CD4-positive, alpha-beta T cell (primary cell): ENCODE data around the gene ZNF385C. TPM values are rescaled to one million over a fixed set of nuclear protein-coding genes. Genes with fewer than 3 reads are reported as not detected.

Source experiments
- ATAC-seq: fragments of 200-7000 bp; cut with Tn5 transposase; one replicate; pipeline ENCODE4 v1.10.0; 2022; ENCODE audit warnings: mild to moderate bottlenecking; ENCODE audit not compliant: poor library complexity
- CTCF ChIA-PET: fragments of 350-600 bp; sonication (Branson Sonifier 250); formaldehyde crosslinking; loops from one replicate; lab custom pipeline; 2021; ENCODE audit warnings: antibody characterized with exemption, inconsistent platforms; lab: Charles Lee
- POLR2A ChIA-PET: fragments of 350-600 bp; sonication (Branson Sonifier 250); formaldehyde crosslinking; loops from one replicate; lab custom pipeline; 2021; ENCODE audit warnings: antibody characterized with exemption, inconsistent platforms; lab: Charles Lee
- DNase-seq, 14 experiments: peaks; one replicate each; pipeline ENCODE4 v3.0.0-alpha.2; 2013 to 2020; ENCODE audit warnings: mixed read lengths in 2 of 14
- H3K27ac ChIP-seq, 2 donors: one replicate each; pipeline versions ENCODE4 v1.5.1 to v1.7.0; 2013; ENCODE audit warnings: low read length in 2 of 2, low read depth in 1 of 2, mild to moderate bottlenecking in 1 of 2
- H3K27me3 ChIP-seq, 2 experiments: 1 replicate in 1 of 2; 2 replicates in 1 of 2; pipeline versions ENCODE4 v1.6.1 to v1.7.0; 2013; ENCODE audit warnings: low read length in 2 of 2, control low read depth in 1 of 2, mild to moderate bottlenecking in 1 of 2, moderate library complexity in 1 of 2; ENCODE audit not compliant: insufficient read depth in 2 of 2, control insufficient read depth in 1 of 2
- H3K36me3 ChIP-seq: one replicate; pipeline ENCODE4 v1.6.1; 2013; ENCODE audit warnings: low read length, control low read depth; ENCODE audit not compliant: insufficient read depth
- H3K4me1 ChIP-seq: one replicate; pipeline ENCODE4 v1.6.1; 2013; ENCODE audit warnings: low read length, control low read depth; ENCODE audit not compliant: insufficient read depth
- H3K4me3 ChIP-seq: one replicate; pipeline ENCODE4 v1.5.1; 2013; ENCODE audit warnings: mild to moderate bottlenecking, low read length, moderate library complexity
- H3K9me3 ChIP-seq, 2 experiments: 1 replicate in 1 of 2; 2 replicates in 1 of 2; pipeline versions ENCODE4 v1.6.1 to v1.7.0; 2013; ENCODE audit warnings: low read length in 2 of 2, mild to moderate bottlenecking in 2 of 2, control low read depth in 1 of 2, moderate library complexity in 1 of 2; ENCODE audit not compliant: control insufficient read depth in 1 of 2, insufficient read depth in 1 of 2
- H3K27ac Mint-ChIP-seq: one replicate; pipeline ENCODE4 v1.8.0; 2020; ENCODE audit warnings: mixed read lengths
- H3K27me3 Mint-ChIP-seq: one replicate; pipeline ENCODE4 v1.8.0; 2021; ENCODE audit warnings: mixed read lengths
- H3K36me3 Mint-ChIP-seq: one replicate; pipeline ENCODE4 v1.8.0; 2021; ENCODE audit warnings: low read depth, mixed read lengths
- H3K4me1 Mint-ChIP-seq: one replicate; pipeline ENCODE4 v1.8.0; 2021; ENCODE audit warnings: low read depth, mixed read lengths
- H3K4me3 Mint-ChIP-seq: one replicate; pipeline ENCODE4 v1.8.0; 2020; ENCODE audit warnings: mild to moderate bottlenecking, mixed read lengths
- H3K9me3 Mint-ChIP-seq: one replicate; pipeline ENCODE4 v1.8.0; 2020; ENCODE audit warnings: mixed read lengths
- CTCF ChIP-seq: fragments of 200-600 bp; IDR thresholded peaks from one replicate; pipeline ENCODE4 v1.8.0; 2022; ENCODE audit warnings: antibody characterized with exemption, mild to moderate bottlenecking
- intact Hi-C, 2 experiments: fragments of 100-400 bp; cut with DNase I in 1 of 2; cut with micrococcal nuclease in 1 of 2; formaldehyde crosslinking; loops; one replicate each; pipeline versions ENCODE4 v1.15.1 to v1.9.0; 2023 to 2025; cut with DNase I, micrococcal nuclease
- total RNA-seq, 174 experiments: library from RNA in 2 of 174; stranded (reverse) in 2 of 174; gene quantifications; one replicate each; pipeline ENCODE4 v1.2.3 and lab custom pipeline; 2021 to 2026

The ZNF385C gene
- total RNA-seq, 2 experiments from 2014 or later: 0.20 TPM; not detected in 1

GRCh38 chr17:42096360-42097111, 1.7 kb downstream of the ZNF385C start:
- no peak overlapping the region for H3K4me3 Mint-ChIP-seq
- Histone ChIP-seq H3K4me1 (peaks cover 13% of the 10 kb centered on the region), H3K36me3 (no peaks in the 10 kb centered on the region), H3K9me3 (no peaks in the 10 kb centered on the region), H3K4me3 (no peak overlapping the region), H3K27ac (no peak overlapping the region), H3K27me3 (peaks cover 10 to 11% of the 10 kb centered on the region in 2 experiments)
- DNase-seq (no peak), ATAC-seq (no peak)
- no peaks in the 10 kb centered on the region for H3K9me3 Mint-ChIP-seq
- peaks cover 30% of the 10 kb centered on the region for H3K27me3 Mint-ChIP-seq
- CTCF ChIA-PET: no interaction called here
- no peak for TF ChIP-seq CTCF
- POLR2A ChIA-PET: interaction anchor here (1.6 kb wide), 1 partner anchor 16 kb away, joined by 5 read pairs; the partner anchor contains the start of gene DHX58
- no peaks in the 10 kb centered on the region for H3K36me3 Mint-ChIP-seq
- H3K27ac Mint-ChIP-seq: no peak overlapping the region
- intact Hi-C loops: no loop called here
- H3K4me1 Mint-ChIP-seq: no peaks in the 10 kb centered on the region

- intact Hi-C loops: no loop called here
- no peaks in the 10 kb centered on the region for H3K9me3 Mint-ChIP-seq
- no peaks in the 10 kb centered on the region for H3K36me3 Mint-ChIP-seq
- H3K4me1 Mint-ChIP-seq: no peaks in the 10 kb centered on the region
- H3K9me3 ChIP-seq: no peaks in the 10 kb centered on the region
- peaks cover 10 to 11% of the 10 kb centered on the region in 2 experiments for H3K27me3 ChIP-seq
- no peak overlapping the region for H3K4me3 ChIP-seq
- POLR2A ChIA-PET: no interaction called here
- no peak for ATAC-seq
- DNase-seq: no peak
- peaks cover 34% of the 10 kb centered on the region for H3K27me3 Mint-ChIP-seq
- CTCF ChIA-PET: no interaction called here
- H3K27ac Mint-ChIP-seq: no peak overlapping the region
- no peaks in the 10 kb centered on the region for H3K36me3 ChIP-seq
- H3K4me3 Mint-ChIP-seq: no peak overlapping the region
- no peak for TF ChIP-seq CTCF
- no peak overlapping the region for H3K27ac ChIP-seq
- H3K4me1 ChIP-seq: peaks cover 13% of the 10 kb centered on the region
These were observed 3.8 kb downstream of the ZNF385C start for GRCh38 chr17:42094375-42095069.

- no peak overlapping the region for H3K27ac ChIP-seq
- no peak for DNase-seq
- peaks cover 6% of the 10 kb centered on the region for H3K4me1 ChIP-seq
- H3K27me3 ChIP-seq: peaks cover 9 to 11% of the 10 kb centered on the region in 2 experiments
- Mint-ChIP-seq H3K4me3 (no peak overlapping the region), H3K9me3 (no peaks in the 10 kb centered on the region), H3K4me1 (no peaks in the 10 kb centered on the region), H3K27me3 (peaks cover 34% of the 10 kb centered on the region), H3K27ac (no peak overlapping the region), H3K36me3 (no peaks in the 10 kb centered on the region)
- ATAC-seq: no peak
- H3K9me3 ChIP-seq: no peaks in the 10 kb centered on the region
- ChIA-PET POLR2A (no interaction called here), CTCF (interaction anchor here (1.3 kb wide), 1 partner anchor 8 kb away, joined by 4 read pairs; no protein-coding TSS in a partner anchor)
- no peaks in the 10 kb centered on the region for H3K36me3 ChIP-seq
- TF ChIP-seq CTCF: no peak
- H3K4me3 ChIP-seq: no peak overlapping the region
- intact Hi-C loops: no loop called here
These were observed 5.3 kb downstream of the ZNF385C start for GRCh38 chr17:42092939-42093338.
